Neuronal stem cell (in vitro differentiated cells): ENCODE results near the gene KIAA1586.

ENCODE experiments used
- DNase-seq: peaks from one replicate; pipeline ENCODE4 v3.0.0-alpha.2; 2013; ENCODE audit warnings: low spot score
- H2AFZ ChIP-seq: one replicate; pipeline ENCODE4 v1.6.1; 2013; ENCODE audit warnings: mild to moderate bottlenecking, low read length, inconsistent platforms
- H2AK5ac ChIP-seq: 2 replicates; pipeline ENCODE4 v1.6.1; 2013; ENCODE audit warnings: low read depth, mild to moderate bottlenecking, inconsistent platforms, low read length, moderate library complexity, mixed read lengths
- H2BK120ac ChIP-seq: 2 replicates; pipeline ENCODE4 v1.6.1; 2013; ENCODE audit warnings: low read depth, mild to moderate bottlenecking, inconsistent platforms, low read length, moderate library complexity, mixed read lengths
- H2BK12ac ChIP-seq: one replicate; pipeline ENCODE4 v1.6.1; 2013; ENCODE audit warnings: low read length, inconsistent platforms
- H2BK15ac ChIP-seq: 2 replicates; pipeline ENCODE4 v1.6.1; 2013; ENCODE audit warnings: mild to moderate bottlenecking, low read length, inconsistent platforms, mixed read lengths
- H2BK5ac ChIP-seq: one replicate; pipeline ENCODE4 v1.6.1; 2013; ENCODE audit warnings: inconsistent platforms, mild to moderate bottlenecking, low read length, moderate library complexity
- H3K14ac ChIP-seq: one replicate; pipeline ENCODE4 v1.6.1; 2013; ENCODE audit warnings: low read length, inconsistent platforms
- H3K18ac ChIP-seq: 2 replicates; pipeline ENCODE4 v1.6.1; 2013; ENCODE audit warnings: low read length, inconsistent platforms
- H3K23ac ChIP-seq: 2 replicates; pipeline ENCODE4 v1.6.1; 2013; ENCODE audit warnings: low read depth, mild to moderate bottlenecking, mixed read lengths, low read length, inconsistent platforms; ENCODE audit not compliant: poor library complexity
- H3K27ac ChIP-seq: replicated peaks from 3 replicates; pipeline ENCODE4 v1.5.1; 2013; ENCODE audit warnings: low read length, inconsistent platforms
- H3K27me3 ChIP-seq, 3 experiments: 2 replicates each; pipeline ENCODE4 v1.6.1; 2013; ENCODE audit warnings: low read length in 3 of 3, mild to moderate bottlenecking in 2 of 3, inconsistent platforms in 1 of 3, low read depth in 1 of 3, mixed read lengths in 1 of 3, moderate library complexity in 1 of 3; ENCODE audit not compliant: control insufficient read depth in 3 of 3, insufficient read depth in 3 of 3
- H3K36me3 ChIP-seq, 2 donors: replicated peaks in 1 of 2; 2 replicates each; pipeline ENCODE4 v1.6.1; 2013; ENCODE audit warnings: low read length in 2 of 2; ENCODE audit not compliant: control insufficient read depth in 2 of 2, insufficient read depth in 2 of 2
- H3K4ac ChIP-seq: 2 replicates; pipeline ENCODE4 v1.6.1; 2013; ENCODE audit warnings: inconsistent platforms, mild to moderate bottlenecking, low read length, moderate library complexity
- H3K4me1 ChIP-seq, 2 donors: 1 replicate in 1 of 2; 2 replicates in 1 of 2; pipeline ENCODE4 v1.6.1; 2013; ENCODE audit warnings: low read length in 2 of 2, low read depth in 1 of 2; ENCODE audit not compliant: control insufficient read depth in 2 of 2, insufficient read depth in 1 of 2
- H3K4me2 ChIP-seq: one replicate; pipeline ENCODE4 v1.6.1; 2013; ENCODE audit warnings: mild to moderate bottlenecking, low read length, inconsistent platforms; ENCODE audit not compliant: insufficient read depth, poor library complexity, severe bottlenecking
- H3K4me3 ChIP-seq, 2 donors: 2 replicates each; pipeline ENCODE4 v1.5.1; 2013; ENCODE audit warnings: low read length in 2 of 2, mild to moderate bottlenecking in 2 of 2, inconsistent platforms in 1 of 2, moderate library complexity in 1 of 2
- H3K79me1 ChIP-seq: one replicate; pipeline ENCODE4 v1.6.1; 2013; ENCODE audit warnings: low read depth, mild to moderate bottlenecking, inconsistent platforms, low read length, moderate library complexity
- H3K9ac ChIP-seq: one replicate; pipeline ENCODE4 v1.6.1; 2013; ENCODE audit warnings: mild to moderate bottlenecking, low read depth, low read length, inconsistent platforms; ENCODE audit not compliant: poor library complexity
- H3K9me3 ChIP-seq, 2 donors: replicated peaks in 1 of 2; 2 replicates each; pipeline versions ENCODE3 to v1.6.1; 2013; ENCODE audit warnings: low read length in 2 of 2, mild to moderate bottlenecking in 2 of 2, inconsistent platforms in 1 of 2, low read depth in 1 of 2, mixed read lengths in 1 of 2, moderate library complexity in 1 of 2; ENCODE audit not compliant: control insufficient read depth in 2 of 2, insufficient read depth in 1 of 2
- H4K8ac ChIP-seq: one replicate; pipeline ENCODE4 v1.6.1; 2013; ENCODE audit warnings: low read depth, mild to moderate bottlenecking, inconsistent platforms, low read length, moderate library complexity
- H4K91ac ChIP-seq: one replicate; pipeline ENCODE4 v1.6.1; 2013; ENCODE audit warnings: low read length, low read depth, mild to moderate bottlenecking, inconsistent platforms; ENCODE audit not compliant: poor library complexity
- WGBS, 2 donors: extraction: QIAGEN DNeasy Blood & Tissue Kit; methylation state at CpG; one replicate each; pipeline ENCODE4 v1.1.7; 2013; ENCODE audit warnings: missing lambda C conversion rate in 2 of 2, mixed read lengths in 1 of 2; ENCODE audit not compliant: insufficient read length in 2 of 2, insufficient replicate concordance in 1 of 2; ENCODE audit errors: extremely low coverage in 2 of 2; 5-methylcytosine and 5-hydroxymethylcytosine counted together

KIAA1586 gene

GRCh38 chr6:57029213-57029612 is 17.3 kb upstream of the KIAA1586 start:
- H3K79me1 ChIP-seq: no peaks in the 10 kb centered on the region
- no peak overlapping the region for H3K4me3 ChIP-seq
- no peak overlapping the region for H2AK5ac ChIP-seq
- no peak overlapping the region for H2BK12ac ChIP-seq
- H3K27me3 ChIP-seq: peaks cover 0 to 14% (median 0%) of the 10 kb centered on the region in 3 experiments
- H3K4me1 ChIP-seq: no peaks in the 10 kb centered on the region
- H3K4me2 ChIP-seq: no peak overlapping the region
- H3K14ac ChIP-seq: no peak overlapping the region
- no peak overlapping the region for H3K18ac ChIP-seq
- no peak overlapping the region for H2BK120ac ChIP-seq
- H3K23ac ChIP-seq: no peak overlapping the region
- H4K91ac ChIP-seq: no peak overlapping the region
- H3K4ac ChIP-seq: no peak overlapping the region
- H4K8ac ChIP-seq: no peak overlapping the region
- DNase-seq: no peak
- peaks cover 0 to 3% of the 10 kb centered on the region in 2 donors for H3K9me3 ChIP-seq
- WGBS, 2 donors: no CpG with 5 or more reads among the region's 9 CpGs
- H3K36me3 ChIP-seq: no peaks in the 10 kb centered on the region
- H2BK5ac ChIP-seq: no peak overlapping the region
- no peak overlapping the region for H3K9ac ChIP-seq
- no peak overlapping the region for H2BK15ac ChIP-seq
- no peak overlapping the region for H2AFZ ChIP-seq
- H3K27ac ChIP-seq: no peak overlapping the region

GRCh38 chr6:57033228-57033627 is 13.3 kb upstream of the KIAA1586 start:
- H3K23ac ChIP-seq: no peak overlapping the region

GRCh38 chr6:57035549-57035948 is 10.9 kb upstream of the KIAA1586 start:
- WGBS, 2 donors: no CpG with 5 or more reads among the region's 3 CpGs
- no peak overlapping the region for H3K18ac ChIP-seq
- no peaks in the 10 kb centered on the region for H3K79me1 ChIP-seq
- H3K14ac ChIP-seq: no peak overlapping the region
- no peaks in the 10 kb centered on the region for H3K9me3 ChIP-seq
- H3K4ac ChIP-seq: no peak overlapping the region
- no peak overlapping the region for H2BK120ac ChIP-seq
- H2BK12ac ChIP-seq: no peak overlapping the region
- H4K8ac ChIP-seq: no peak overlapping the region
- H3K4me2 ChIP-seq: no peak overlapping the region
- no peak overlapping the region for H2BK5ac ChIP-seq
- no peak for DNase-seq
- H3K4me1 ChIP-seq: no peaks in the 10 kb centered on the region
- no peak overlapping the region for H2AFZ ChIP-seq
- peaks cover 0 to 51% (median 0%) of the 10 kb centered on the region in 3 experiments for H3K27me3 ChIP-seq
- H2AK5ac ChIP-seq: no peak overlapping the region
- H3K4me3 ChIP-seq: no peak overlapping the region
- H3K23ac ChIP-seq: no peak overlapping the region
- H3K27ac ChIP-seq: no peak overlapping the region
- no peak overlapping the region for H4K91ac ChIP-seq
- no peak overlapping the region for H2BK15ac ChIP-seq
- H3K9ac ChIP-seq: no peak overlapping the region
- no peaks in the 10 kb centered on the region for H3K36me3 ChIP-seq

More at GRCh38 chr6:57033228-57033627, 13.3 kb upstream of the KIAA1586 start:
- no CpG with 5 or more reads among the region's 3 CpGs for WGBS, 2 donors
- Histone ChIP-seq H3K36me3 (no peaks in the 10 kb centered on the region), H3K79me1 (no peaks in the 10 kb centered on the region), H3K9me3 (no peaks in the 10 kb centered on the region), H2BK120ac (no peak overlapping the region), H3K9ac (no peak overlapping the region), H3K4ac (no peak overlapping the region), H3K4me1 (no peaks in the 10 kb centered on the region), H2BK5ac (no peak overlapping the region), H3K18ac (no peak overlapping the region), H3K27ac (no peak overlapping the region), H2AFZ (no peak overlapping the region), H2BK15ac (no peak overlapping the region), H3K4me2 (no peak overlapping the region), H4K91ac (no peak overlapping the region), H3K27me3 (peaks cover 0 to 33% (median 0%) of the 10 kb centered on the region in 3 experiments), H2AK5ac (no peak overlapping the region), H2BK12ac (no peak overlapping the region), H4K8ac (no peak overlapping the region), H3K14ac (no peak overlapping the region), H3K4me3 (no peak overlapping the region)
- DNase-seq: no peak

- no peak overlapping the region for H4K91ac ChIP-seq
- no peak overlapping the region for H3K4ac ChIP-seq
- H3K9ac ChIP-seq: no peak overlapping the region
- WGBS, 2 donors: no CpG with 5 or more reads among the region's 2 CpGs
- no peak overlapping the region for H3K23ac ChIP-seq
- peaks cover 0 to 40% (median 0%) of the 10 kb centered on the region in 3 experiments for H3K27me3 ChIP-seq
- no peak overlapping the region for H2AFZ ChIP-seq
- H3K18ac ChIP-seq: no peak overlapping the region
- no peaks in the 10 kb centered on the region for H3K36me3 ChIP-seq
- DNase-seq: no peak
- no peaks in the 10 kb centered on the region for H3K4me1 ChIP-seq
- no peaks in the 10 kb centered on the region for H3K9me3 ChIP-seq
- no peak overlapping the region for H3K27ac ChIP-seq
- no peak overlapping the region for H2BK12ac ChIP-seq
- no peak overlapping the region for H3K4me2 ChIP-seq
- H3K14ac ChIP-seq: no peak overlapping the region
- no peak overlapping the region for H2BK15ac ChIP-seq
- H4K8ac ChIP-seq: no peak overlapping the region
- no peaks in the 10 kb centered on the region for H3K79me1 ChIP-seq
- no peak overlapping the region for H3K4me3 ChIP-seq
- H2BK5ac ChIP-seq: no peak overlapping the region
- H2AK5ac ChIP-seq: no peak overlapping the region
- H2BK120ac ChIP-seq: no peak overlapping the region
Observed at GRCh38 chr6:57038906-57039305, 7.6 kb upstream of the KIAA1586 start.
